Caco-2 (cell line): ENCODE results near the gene ZSWIM4. TPM values are rescaled to one million over a fixed set of nuclear protein-coding genes. Genes with fewer than 3 reads are reported as not detected.

Experiments
- BruUV-seq: library from RNA; stranded (reverse); fragments of 400-500 nt; replicated peaks from 2 replicates; lab custom pipeline; 2021; lab: Mats Ljungman, UMichigan
- CTCF ChIA-PET: fragments of 300-600 bp; sonication (Branson Sonifier 250); formaldehyde crosslinking; loops from one replicate; lab custom pipeline; 2022; ENCODE audit warnings: antibody characterized with exemption; lab: Charles Lee
- POLR2A ChIA-PET: fragments of 300-600 bp; sonication (Branson Sonifier 250); formaldehyde crosslinking; loops from one replicate; lab custom pipeline; 2022; ENCODE audit warnings: antibody characterized with exemption; lab: Charles Lee
- DNase-seq, 2 experiments: peaks; one replicate each; pipeline versions ENCODE4 v3.0.0 to v3.0.0-alpha.2; 2020 to 2022
- H3K27me3 ChIP-seq: replicated peaks from 2 replicates; pipeline ENCODE4 v1.6.0; 2011; ENCODE audit warnings: low read length; ENCODE audit not compliant: control insufficient read depth, insufficient read depth
- H3K36me3 ChIP-seq: 2 replicates; pipeline ENCODE4 v1.5.1; 2011; ENCODE audit warnings: low read length; ENCODE audit not compliant: control insufficient read depth, insufficient read depth
- H3K4me1 ChIP-seq: fragments of 250-450 bp; sonication (Bioruptor Pico); 2 replicates; pipeline ENCODE4 v1.5.1; 2020; ENCODE audit warnings: mild to moderate bottlenecking
- H3K4me3 ChIP-seq: 2 replicates; pipeline ENCODE4 v1.5.1; 2011; ENCODE audit warnings: low read depth, mild to moderate bottlenecking, control low read depth, low read length
- H3K9me3 ChIP-seq: fragments of 250-450 bp; sonication (Bioruptor Pico); 2 replicates; pipeline ENCODE4 v1.5.1; 2020; ENCODE audit warnings: mild to moderate bottlenecking, moderate library complexity
- H3K27ac Mint-ChIP-seq: one replicate; pipeline ENCODE4 v1.8.0; 2022; ENCODE audit warnings: mixed read lengths; ENCODE audit not compliant: unreplicated experiment
- H3K27me3 Mint-ChIP-seq: one replicate; pipeline ENCODE4 v1.8.0; 2022; ENCODE audit warnings: mixed read lengths; ENCODE audit not compliant: insufficient read depth, unreplicated experiment
- H3K36me3 Mint-ChIP-seq: one replicate; pipeline ENCODE4 v1.8.0; 2022; ENCODE audit warnings: mild to moderate bottlenecking, mixed read lengths; ENCODE audit not compliant: insufficient read depth, unreplicated experiment
- H3K4me1 Mint-ChIP-seq: one replicate; pipeline ENCODE4 v1.8.0; 2022; ENCODE audit warnings: low read depth, mixed read lengths; ENCODE audit not compliant: unreplicated experiment
- H3K4me3 Mint-ChIP-seq: one replicate; pipeline ENCODE4 v1.8.0; 2022; ENCODE audit warnings: mild to moderate bottlenecking, moderate library complexity, mixed read lengths; ENCODE audit not compliant: unreplicated experiment
- H3K9me3 Mint-ChIP-seq: one replicate; pipeline ENCODE4 v1.8.0; 2022; ENCODE audit warnings: mixed read lengths; ENCODE audit not compliant: unreplicated experiment
- CTCF ChIP-seq, 2 experiments: fragments of 200-600 bp in 1 of 2; IDR thresholded peaks; 1 replicate in 1 of 2; 2 replicates in 1 of 2; pipeline versions ENCODE4 v1.5.1 to v1.8.0; 2011 to 2022; ENCODE audit warnings: antibody characterized with exemption in 1 of 2, control low read depth in 1 of 2, inconsistent platforms in 1 of 2, low read depth in 1 of 2, low read length in 1 of 2, mild to moderate bottlenecking in 1 of 2, moderate library complexity in 1 of 2; ENCODE audit not compliant: insufficient read depth in 1 of 2, severe bottlenecking in 1 of 2, unreplicated experiment in 1 of 2
- intact Hi-C: fragments of 100-400 bp; cut with micrococcal nuclease; formaldehyde crosslinking; loops from one replicate; pipeline ENCODE4 v1.10.0; 2022; ENCODE audit not compliant: unreplicated experiment
- total RNA-seq: library from RNA; stranded (reverse); gene quantifications from 2 replicates; pipeline ENCODE4 v1.2.3, GENCODE V29; 2022

Gene ZSWIM4
- total RNA-seq, 1 experiment from 2014 or later = 4.0 TPM

- peaks cover 29% of the 10 kb centered on the region for H3K4me1 Mint-ChIP-seq
- BruUV-seq = TSS peak; percentile 63
- H3K9me3 Mint-ChIP-seq = no peaks in the 10 kb centered on the region
- no peaks in the 10 kb centered on the region for H3K27me3 Mint-ChIP-seq
- DNase-seq = no peak
- Histone ChIP-seq H3K4me1 (peaks cover 48% of the 10 kb centered on the region), H3K4me3 (peak overlapping the region; percentile 81), H3K36me3 (no peaks in the 10 kb centered on the region), H3K9me3 (no peaks in the 10 kb centered on the region), H3K27me3 (no peaks in the 10 kb centered on the region)
- POLR2A ChIA-PET = interaction anchor here (0.7 kb wide), 1 partner anchor 20 kb away, joined by 5 read pairs; no protein-coding TSS in a partner anchor
- H3K4me3 Mint-ChIP-seq = peak overlapping the region; percentile 86
- H3K36me3 Mint-ChIP-seq = peaks cover 51% of the 10 kb centered on the region
- intact Hi-C loops = loop anchor here (10.0 kb wide), 1 partner anchor 47 kb away; the partner anchor contains the start of gene ZSWIM4
- CTCF ChIA-PET = interaction anchor here (0.8 kb wide), 1 partner anchor 20 kb away, joined by 4 read pairs; no protein-coding TSS in a partner anchor
- TF ChIP-seq CTCF (IDR thresholded peaks at IDR 0.05; ENCODE audit: insufficient read depth in 1 of 2, low read depth in 1 of 2, low read length in 1 of 2, severe bottlenecking in 1 of 2, unreplicated experiment in 1 of 2) = no peak
- peak overlapping the region; percentile 82 for H3K27ac Mint-ChIP-seq
Measured at GRCh38 chr19:13841962-13842290, 46.7 kb downstream of the ZSWIM4 start.

DNA sequence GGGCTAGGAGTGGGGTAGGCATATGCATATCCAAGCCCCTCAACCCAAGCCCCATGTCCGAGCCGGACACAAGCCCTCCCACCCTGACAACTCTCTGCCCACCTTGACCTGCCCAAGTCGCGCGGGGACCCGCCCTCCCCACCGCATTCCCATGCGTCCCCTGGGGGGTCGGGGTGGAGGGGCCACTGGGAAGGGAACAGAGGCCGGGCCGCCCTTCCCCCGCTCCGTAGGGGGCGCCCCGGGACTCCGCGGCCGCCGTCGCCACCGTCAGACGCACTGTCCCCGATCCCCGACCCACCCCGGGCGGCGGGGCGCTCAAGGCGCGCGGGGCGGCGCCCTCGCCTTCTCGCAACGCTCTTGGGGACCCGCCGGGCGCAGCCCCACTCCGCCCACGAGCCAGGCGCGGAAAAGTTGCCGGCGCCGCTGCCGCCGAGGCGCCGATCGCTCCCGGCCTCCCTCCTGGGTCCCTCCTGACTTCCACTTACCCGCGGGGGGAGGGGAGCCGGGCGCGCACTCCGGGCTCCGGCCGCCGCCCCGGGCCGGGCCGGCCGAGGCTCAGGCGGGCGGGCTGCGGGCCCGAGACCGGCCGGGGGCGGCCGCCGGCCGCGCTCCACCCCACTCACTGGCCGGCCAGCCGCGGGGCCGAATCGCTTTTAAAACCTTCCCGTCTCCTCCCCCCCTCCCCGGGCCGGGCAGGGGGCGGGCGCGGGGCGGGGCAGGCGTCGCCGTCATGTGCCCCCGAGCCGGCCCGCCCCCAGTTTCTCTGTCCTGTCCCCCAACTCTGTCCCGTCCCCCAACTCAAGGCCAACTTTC, 47.3 kb downstream of the ZSWIM4 start:
- Histone ChIP-seq H3K4me3 (peak overlapping the region; percentile 81), H3K36me3 (no peaks in the 10 kb centered on the region), H3K9me3 (no peaks in the 10 kb centered on the region), H3K4me1 (peaks cover 49% of the 10 kb centered on the region), H3K27me3 (no peaks in the 10 kb centered on the region)
- ChIA-PET CTCF (interaction anchor here (0.8 kb wide), 1 partner anchor 20 kb away, joined by 4 read pairs; no protein-coding TSS in a partner anchor), POLR2A (no interaction called here)
- no peaks in the 10 kb centered on the region for H3K9me3 Mint-ChIP-seq
- peak; percentile 70 to 80 for DNase-seq
- intact Hi-C loops = loop anchor here (10.0 kb wide), 1 partner anchor 48 kb away; the partner anchor contains the start of gene ZSWIM4
- H3K4me3 Mint-ChIP-seq = peak overlapping the region; percentile 86
- H3K27ac Mint-ChIP-seq = peak overlapping the region; percentile 93
- peaks cover 51% of the 10 kb centered on the region for H3K36me3 Mint-ChIP-seq
- TF ChIP-seq CTCF (IDR thresholded peaks at IDR 0.05; ENCODE audit: insufficient read depth in 1 of 2, low read depth in 1 of 2, low read length in 1 of 2, severe bottlenecking in 1 of 2, unreplicated experiment in 1 of 2) = peak in 1 of 2 experiments; percentile 20
- peaks cover 29% of the 10 kb centered on the region for H3K4me1 Mint-ChIP-seq
- H3K27me3 Mint-ChIP-seq = no peaks in the 10 kb centered on the region
- BruUV-seq = no TSS peak

DNA sequence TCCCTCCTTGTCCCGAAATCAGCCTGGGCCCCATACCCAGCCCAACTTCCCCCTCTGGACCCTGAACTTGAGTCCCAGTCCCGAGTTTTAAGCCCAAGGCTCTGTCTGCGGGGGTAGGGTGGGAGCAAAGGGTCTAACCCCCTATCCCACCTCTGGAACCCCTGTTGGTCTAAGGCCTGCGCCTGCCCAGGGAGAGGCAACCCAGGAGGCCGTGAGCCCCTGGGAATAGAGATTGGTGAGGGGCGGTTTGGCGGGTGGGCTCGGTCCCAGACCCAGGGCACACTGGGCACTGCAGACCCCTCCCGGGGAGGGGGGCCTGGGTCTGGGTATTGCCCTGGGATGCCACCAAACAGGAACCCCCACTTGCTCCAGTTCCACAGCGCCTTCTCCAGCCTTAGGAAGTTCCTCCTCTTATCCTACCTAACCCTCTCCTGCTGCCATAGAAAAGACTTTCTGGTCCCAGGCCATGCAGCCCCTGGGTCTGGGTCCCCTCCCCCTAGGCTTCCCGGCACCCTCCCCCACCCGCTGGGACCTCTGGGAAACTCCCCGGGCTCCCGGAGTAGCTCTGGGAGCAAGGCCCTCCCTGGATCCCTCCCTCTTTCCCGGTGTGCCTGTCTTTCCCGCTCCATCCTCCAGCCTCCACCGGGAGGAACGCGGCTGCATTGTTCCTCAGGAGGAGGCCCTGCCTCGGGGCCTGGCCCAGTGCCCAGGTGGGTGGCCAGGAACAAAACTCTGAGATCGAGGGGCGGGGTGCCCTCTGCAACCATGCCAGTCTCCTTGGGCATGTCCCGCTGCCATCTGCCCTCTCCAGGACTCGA, 48.1 kb downstream of the ZSWIM4 start:
- H3K9me3 Mint-ChIP-seq = no peaks in the 10 kb centered on the region
- no peak for TF ChIP-seq CTCF (IDR thresholded peaks at IDR 0.05; ENCODE audit: insufficient read depth in 1 of 2, low read depth in 1 of 2, low read length in 1 of 2, severe bottlenecking in 1 of 2, unreplicated experiment in 1 of 2)
- Histone ChIP-seq H3K27me3 (no peaks in the 10 kb centered on the region), H3K36me3 (no peaks in the 10 kb centered on the region), H3K4me3 (peak overlapping the region; percentile 81), H3K9me3 (no peaks in the 10 kb centered on the region), H3K4me1 (peaks cover 49% of the 10 kb centered on the region)
- TSS peak; percentile 65 for BruUV-seq
- CTCF ChIA-PET = interaction anchor here (0.6 kb wide), 1 partner anchor 46 kb away, joined by 5 read pairs; no protein-coding TSS in a partner anchor
- H3K4me1 Mint-ChIP-seq = peaks cover 29% of the 10 kb centered on the region
- no peaks in the 10 kb centered on the region for H3K27me3 Mint-ChIP-seq
- POLR2A ChIA-PET = interaction anchor here (0.5 to 0.7 kb wide), 3 partner anchors 19 to 393 kb away, joined by 3 to 7 read pairs (median 3); partner anchors contain the start of gene ZSWIM4
- H3K36me3 Mint-ChIP-seq = peaks cover 50% of the 10 kb centered on the region
- intact Hi-C loops = loop anchor here (10.0 kb wide), 1 partner anchor 49 kb away; the partner anchor contains the start of gene ZSWIM4
- peak in 1 of 2 experiments; percentile 66 for DNase-seq
- peak overlapping the region; percentile 93 for H3K27ac Mint-ChIP-seq
- peak overlapping the region; percentile 86 for H3K4me3 Mint-ChIP-seq
